ENCODE results near the gene SH2D3A.

Gene SH2D3A

DNA sequence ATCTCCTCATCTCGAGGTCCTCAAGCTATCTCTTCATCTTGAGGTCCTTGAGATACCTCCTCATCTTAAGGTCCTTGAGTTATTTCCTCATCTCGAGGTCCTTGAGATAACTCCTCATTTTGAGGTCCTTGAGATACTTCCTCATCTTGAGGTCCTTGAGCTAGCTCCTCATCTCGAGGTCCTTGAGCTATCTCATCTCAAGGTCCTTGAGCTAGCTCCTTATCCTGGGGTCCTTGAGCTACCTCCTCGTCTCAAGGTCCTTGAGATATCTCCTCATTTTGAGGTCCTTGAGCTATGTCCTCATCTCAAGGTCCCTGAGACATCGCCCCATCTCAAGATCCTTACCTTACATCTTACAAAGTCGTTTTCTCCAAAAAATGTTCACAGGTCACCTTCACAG, 24.0 kb upstream of the SH2D3A start:
- no peak overlapping the region for H3K4me3 ChIP-seq (replicated peaks in 1 of 2; ENCODE audit: low read depth in 2 of 2, low read length in 2 of 2)
- DNase-seq (ENCODE audit: low read depth in 2 of 2) = no peak
- TF ChIP-seq CTCF (IDR thresholded peaks at IDR 0.05; ENCODE audit: low read depth, low read length) = no peak

DNA sequence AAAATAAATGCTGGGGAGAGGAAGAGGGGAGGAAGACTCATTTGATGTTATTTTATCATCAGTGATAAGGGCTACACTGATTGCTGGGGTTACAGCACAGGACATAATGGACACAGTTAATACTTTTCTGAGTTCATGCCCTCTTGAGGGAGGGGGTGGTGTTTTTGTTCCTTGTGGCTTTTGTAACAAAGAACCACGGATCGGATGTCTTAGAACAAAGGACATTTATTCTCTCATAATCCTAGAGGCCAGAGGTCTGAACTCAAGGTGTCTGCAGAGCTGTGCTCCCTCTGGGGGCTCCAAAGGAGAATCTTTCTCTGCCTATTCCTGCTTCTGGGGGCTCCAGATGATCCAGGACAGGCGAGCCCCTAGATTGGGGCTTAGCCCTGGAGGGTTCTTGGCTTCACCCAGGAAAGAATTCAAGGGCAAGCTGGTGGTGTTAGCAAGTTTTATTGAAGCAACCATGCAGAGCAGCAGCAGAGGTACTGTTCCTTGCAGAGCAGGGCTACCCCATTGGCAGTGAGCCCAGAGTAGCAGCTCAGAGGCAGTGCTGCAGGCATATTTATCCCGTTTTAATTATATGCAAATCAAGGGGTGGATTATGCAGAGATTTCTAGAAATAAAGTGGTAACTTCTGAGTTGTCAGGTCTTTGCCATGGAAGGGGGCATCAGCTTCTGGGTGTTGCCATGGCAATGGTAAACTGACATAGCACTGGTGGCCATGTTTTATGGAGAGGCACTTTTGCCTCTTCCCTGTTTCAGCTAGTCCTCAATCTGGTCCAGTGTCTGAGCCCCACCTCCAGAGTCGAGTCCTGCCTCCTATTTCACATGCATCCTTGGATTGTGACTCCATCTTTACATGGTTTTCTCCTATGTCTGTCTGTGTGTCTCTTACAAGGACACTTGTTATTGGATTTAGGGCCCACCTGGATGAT, 23.2 kb upstream of the SH2D3A start:
- no peak for DNase-seq (ENCODE audit: low read depth in 2 of 2)
- H3K4me3 ChIP-seq (replicated peaks in 1 of 2; ENCODE audit: low read depth in 2 of 2, low read length in 2 of 2) = no peak overlapping the region
- TF ChIP-seq CTCF (IDR thresholded peaks at IDR 0.05; ENCODE audit: low read depth, low read length) = no peak

GRCh38 chr19:6788896-6789295, 21.7 kb upstream of the SH2D3A start:
- TF ChIP-seq CTCF (IDR thresholded peaks at IDR 0.05; ENCODE audit: low read depth, low read length) = no peak
- no peak overlapping the region for H3K4me3 ChIP-seq (replicated peaks in 1 of 2; ENCODE audit: low read depth in 2 of 2, low read length in 2 of 2)
- no peak for DNase-seq (ENCODE audit: low read depth in 2 of 2)

- no peak overlapping the region for H3K4me3 ChIP-seq (replicated peaks in 1 of 2; ENCODE audit: low read depth in 2 of 2, low read length in 2 of 2)
- no peak for TF ChIP-seq CTCF (IDR thresholded peaks at IDR 0.05; ENCODE audit: low read depth, low read length)
- no peak for DNase-seq (ENCODE audit: low read depth in 2 of 2)
These were observed 20.2 kb upstream of the SH2D3A start for GRCh38 chr19:6787393-6787792.

- no peak overlapping the region for H3K4me3 ChIP-seq (replicated peaks in 1 of 2; ENCODE audit: low read depth in 2 of 2, low read length in 2 of 2)
- TF ChIP-seq CTCF (IDR thresholded peaks at IDR 0.05; ENCODE audit: low read depth, low read length) = no peak
- no peak for DNase-seq (ENCODE audit: low read depth in 2 of 2)
These were observed 12.0 kb upstream of the SH2D3A start for GRCh38 chr19:6779206-6779605.

GRCh38 chr19:6778386-6778785, 11.2 kb upstream of the SH2D3A start:
- DNase-seq (ENCODE audit: low read depth in 2 of 2) = no peak
- no peak for TF ChIP-seq CTCF (IDR thresholded peaks at IDR 0.05; ENCODE audit: low read depth, low read length)
- H3K4me3 ChIP-seq (replicated peaks in 1 of 2; ENCODE audit: low read depth in 2 of 2, low read length in 2 of 2) = no peak overlapping the region

All from cardiac fibroblast (primary cell).